SK-N-SH (cell line): ENCODE data around the gene RBM38.

Experiments used
- EP300 ChIP-seq, 2 experiments: IDR thresholded peaks; 2 replicates each; pipeline versions ENCODE4 v1.4.0 to v1.6.1; 2012; ENCODE audit warnings: borderline replicate concordance in 1 of 2, low read depth in 1 of 2, low read length in 1 of 2
- EZH2phosphoT487 ChIP-seq: fragments of 200-600 bp; sonication (generic); IDR thresholded peaks from 2 replicates; pipeline ENCODE4 v1.6.1; 2017; ENCODE audit warnings: low read depth, mixed run types, mild to moderate bottlenecking, antibody characterized with exemption, moderate library complexity, borderline replicate concordance
- FOXM1 ChIP-seq: IDR thresholded peaks from 2 replicates; pipeline ENCODE4 v1.4.0; 2012; ENCODE audit warnings: low read depth, mild to moderate bottlenecking
- NFIC ChIP-seq: IDR thresholded peaks from 2 replicates; pipeline ENCODE4 v1.4.0; 2012; ENCODE audit warnings: borderline replicate concordance
- RXRA ChIP-seq: IDR thresholded peaks from 2 replicates; pipeline ENCODE4 v1.4.0; 2012; ENCODE audit warnings: low read depth, mild to moderate bottlenecking, borderline replicate concordance
- TCF12 ChIP-seq: IDR thresholded peaks from 2 replicates; pipeline ENCODE4 v1.4.0; 2012
- TF ChIP-seq, protein P1 (sequence below): fragments of 150-350 bp; IDR thresholded peaks from 2 replicates; pipeline ENCODE4 v1.6.1; 2016; ENCODE audit warnings: mild to moderate bottlenecking, low read depth, low read length
- TF ChIP-seq, protein P2 (sequence below): fragments of 200-600 bp; sonication (generic); IDR thresholded peaks from 2 replicates; pipeline ENCODE4 v1.6.1; 2017; ENCODE audit warnings: antibody characterized with exemption, mild to moderate bottlenecking, moderate library complexity
- TF ChIP-seq, protein P3 (sequence below): IDR thresholded peaks from 2 replicates; pipeline ENCODE4 v1.4.0; 2012; ENCODE audit warnings: low read depth

DNA sequence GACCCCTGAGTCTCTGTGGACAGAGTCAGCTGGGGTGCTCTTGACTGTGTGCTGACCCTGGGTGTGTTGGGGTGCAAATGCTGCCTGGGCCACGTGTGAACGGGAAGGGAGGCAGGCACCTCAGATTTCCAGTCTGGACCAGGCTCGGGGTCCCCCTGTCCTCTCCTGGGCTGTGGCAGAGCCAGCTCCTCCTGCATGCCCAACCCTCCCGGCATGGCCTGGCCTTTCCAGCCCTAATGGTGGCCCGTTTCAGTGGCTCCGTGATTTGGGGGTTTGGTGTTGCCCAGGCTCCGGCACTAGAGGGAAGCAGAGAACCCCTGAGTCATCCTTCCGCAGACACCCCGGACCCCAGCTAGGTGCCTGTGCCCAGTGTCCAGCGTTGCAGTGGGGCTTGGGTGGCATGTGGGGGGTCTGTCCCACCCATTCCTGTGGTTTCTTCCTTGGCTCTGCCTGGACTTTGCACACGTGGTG lies 9.1 kb downstream of the RBM38 start:
- TF ChIP-seq, protein P1, sequence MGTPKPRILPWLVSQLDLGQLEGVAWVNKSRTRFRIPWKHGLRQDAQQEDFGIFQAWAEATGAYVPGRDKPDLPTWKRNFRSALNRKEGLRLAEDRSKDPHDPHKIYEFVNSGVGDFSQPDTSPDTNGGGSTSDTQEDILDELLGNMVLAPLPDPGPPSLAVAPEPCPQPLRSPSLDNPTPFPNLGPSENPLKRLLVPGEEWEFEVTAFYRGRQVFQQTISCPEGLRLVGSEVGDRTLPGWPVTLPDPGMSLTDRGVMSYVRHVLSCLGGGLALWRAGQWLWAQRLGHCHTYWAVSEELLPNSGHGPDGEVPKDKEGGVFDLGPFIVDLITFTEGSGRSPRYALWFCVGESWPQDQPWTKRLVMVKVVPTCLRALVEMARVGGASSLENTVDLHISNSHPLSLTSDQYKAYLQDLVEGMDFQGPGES = no peak
- no peak for TF ChIP-seq EZH2phosphoT487
- no peak for TF ChIP-seq NFIC
- no peak for TF ChIP-seq FOXM1
- TF ChIP-seq, protein P2, sequence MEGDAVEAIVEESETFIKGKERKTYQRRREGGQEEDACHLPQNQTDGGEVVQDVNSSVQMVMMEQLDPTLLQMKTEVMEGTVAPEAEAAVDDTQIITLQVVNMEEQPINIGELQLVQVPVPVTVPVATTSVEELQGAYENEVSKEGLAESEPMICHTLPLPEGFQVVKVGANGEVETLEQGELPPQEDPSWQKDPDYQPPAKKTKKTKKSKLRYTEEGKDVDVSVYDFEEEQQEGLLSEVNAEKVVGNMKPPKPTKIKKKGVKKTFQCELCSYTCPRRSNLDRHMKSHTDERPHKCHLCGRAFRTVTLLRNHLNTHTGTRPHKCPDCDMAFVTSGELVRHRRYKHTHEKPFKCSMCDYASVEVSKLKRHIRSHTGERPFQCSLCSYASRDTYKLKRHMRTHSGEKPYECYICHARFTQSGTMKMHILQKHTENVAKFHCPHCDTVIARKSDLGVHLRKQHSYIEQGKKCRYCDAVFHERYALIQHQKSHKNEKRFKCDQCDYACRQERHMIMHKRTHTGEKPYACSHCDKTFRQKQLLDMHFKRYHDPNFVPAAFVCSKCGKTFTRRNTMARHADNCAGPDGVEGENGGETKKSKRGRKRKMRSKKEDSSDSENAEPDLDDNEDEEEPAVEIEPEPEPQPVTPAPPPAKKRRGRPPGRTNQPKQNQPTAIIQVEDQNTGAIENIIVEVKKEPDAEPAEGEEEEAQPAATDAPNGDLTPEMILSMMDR = no peak
- no peak for TF ChIP-seq RXRA
- TF ChIP-seq, protein P3, sequence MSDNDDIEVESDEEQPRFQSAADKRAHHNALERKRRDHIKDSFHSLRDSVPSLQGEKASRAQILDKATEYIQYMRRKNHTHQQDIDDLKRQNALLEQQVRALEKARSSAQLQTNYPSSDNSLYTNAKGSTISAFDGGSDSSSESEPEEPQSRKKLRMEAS = no peak
- no peak for TF ChIP-seq TCF12
- TF ChIP-seq EP300 (IDR thresholded peaks at IDR 0.05; ENCODE audit: borderline replicate concordance in 1 of 2, low read depth in 1 of 2, low read length in 1 of 2) = no peak
